Measurements from ENCODE around the gene TPRG1L.

The TPRG1L gene

DNA sequence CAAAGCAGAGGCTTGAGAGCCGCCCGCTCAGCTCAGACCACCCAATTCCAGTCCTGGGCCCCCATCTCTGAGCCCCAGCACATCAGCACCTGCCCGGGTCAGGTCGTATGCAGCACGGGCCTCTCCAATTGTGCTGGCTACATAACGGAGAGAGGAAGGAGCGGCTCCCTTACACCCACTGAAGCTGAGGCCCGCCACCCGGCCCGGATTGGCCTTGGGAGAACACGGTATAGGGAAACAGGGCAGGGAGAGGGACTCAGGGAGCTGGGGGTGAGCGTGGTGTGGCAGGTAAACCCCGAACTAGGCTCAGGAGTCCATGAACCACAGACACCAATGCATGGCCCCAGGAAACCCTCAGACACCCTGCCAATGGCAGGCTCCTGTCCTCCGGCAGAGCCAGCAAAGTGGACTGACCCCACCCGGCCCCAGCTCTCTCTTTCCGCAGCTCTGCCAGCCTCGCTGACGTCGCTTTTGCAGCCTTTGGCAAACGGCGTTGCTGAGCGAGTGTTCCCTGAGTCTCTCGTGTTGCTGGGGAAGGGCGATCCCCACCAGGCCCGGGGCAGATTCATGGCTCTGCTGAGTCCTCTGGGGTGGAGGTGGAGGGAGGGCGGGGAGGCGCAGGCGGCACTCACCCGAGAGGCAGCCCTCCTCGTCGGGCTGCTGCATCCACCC is 30.0 kb upstream of the TPRG1L start:
- DNase-seq = no peak

DNA sequence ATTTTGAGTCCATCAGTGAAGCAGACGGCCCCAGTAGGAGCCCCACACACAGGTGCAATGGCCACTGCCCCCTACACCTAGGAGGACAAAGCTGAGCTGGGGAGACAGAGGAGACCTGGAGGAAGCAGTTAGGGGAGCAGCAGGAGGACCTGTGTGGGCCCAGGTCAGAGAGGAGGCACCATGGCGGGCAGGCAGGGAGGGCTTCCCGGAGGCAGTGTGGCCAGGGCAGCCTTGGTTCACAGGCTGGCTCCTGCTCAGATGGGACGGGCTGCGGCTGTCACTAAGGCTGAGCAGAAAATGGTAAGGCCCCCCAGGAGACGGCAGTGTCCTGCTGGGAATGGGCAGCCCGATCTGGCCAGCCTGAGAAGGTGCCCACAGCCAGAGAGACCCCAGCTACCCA is 28.9 kb upstream of the TPRG1L start:
- DNase-seq = no peak

DNA sequence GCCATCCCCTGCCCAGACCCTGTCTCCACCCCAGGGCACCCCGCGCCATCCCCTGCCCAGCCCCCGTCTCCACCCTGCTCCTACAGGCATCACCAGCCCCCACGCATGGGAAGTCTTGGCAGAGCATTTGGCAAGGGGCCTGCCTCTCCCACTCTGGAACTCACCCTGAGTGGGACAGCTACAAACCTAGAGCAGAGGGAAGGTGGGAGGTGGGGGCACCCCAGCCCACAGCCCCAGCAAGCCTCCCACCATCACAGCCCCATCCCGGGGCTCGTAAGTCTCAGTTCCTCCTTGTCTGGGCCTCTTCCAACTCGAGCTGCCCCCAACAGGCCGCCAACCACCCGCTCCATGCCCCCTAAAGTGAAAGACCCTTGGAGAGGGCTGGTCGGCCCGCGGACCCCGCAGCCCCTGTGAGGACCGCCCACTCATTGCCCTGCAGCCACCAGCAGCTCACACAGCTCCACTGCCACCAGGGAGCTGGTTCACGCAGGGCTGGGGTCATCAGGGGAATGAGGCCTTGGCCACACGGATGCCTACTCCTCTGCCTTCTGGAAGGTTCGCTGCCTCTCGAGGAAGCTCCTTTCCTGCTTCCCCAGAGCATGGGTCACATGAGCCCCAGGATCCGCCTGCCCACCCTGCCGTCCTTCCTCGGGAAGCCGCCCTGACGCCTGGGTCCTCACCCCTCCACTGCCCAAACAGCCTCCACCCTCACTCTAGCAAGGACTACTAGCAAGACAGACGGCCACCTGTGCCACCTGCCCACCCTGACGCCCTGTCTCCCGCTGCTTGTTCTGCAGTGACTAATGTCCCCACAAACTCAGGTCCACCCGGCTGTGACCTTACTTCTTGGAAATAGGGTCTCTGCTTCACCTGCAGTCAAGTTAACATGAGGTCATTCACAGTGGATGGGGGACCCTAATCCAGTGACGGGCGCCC is 27.9 kb upstream of the TPRG1L start:
- DNase-seq = no peak

DNA sequence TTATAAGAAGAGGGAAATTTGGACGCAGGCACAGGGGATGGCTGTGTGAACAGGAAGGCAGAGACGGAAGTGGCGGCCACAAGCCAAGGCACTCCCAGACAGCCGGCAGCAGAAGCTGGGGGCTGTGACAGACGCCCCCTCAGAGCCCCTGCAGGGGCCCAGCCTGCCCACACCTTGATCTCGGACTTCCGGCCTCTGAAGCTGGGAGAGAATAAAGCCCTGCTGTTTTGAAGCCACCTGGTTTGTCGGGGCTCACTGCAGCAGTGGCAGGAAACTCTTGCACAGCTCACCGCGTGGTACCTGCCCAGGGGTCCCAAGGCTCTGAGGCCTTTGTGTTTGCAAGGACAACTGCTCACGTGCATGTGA is 27.2 kb upstream of the TPRG1L start:
- DNase-seq = no peak

DNA sequence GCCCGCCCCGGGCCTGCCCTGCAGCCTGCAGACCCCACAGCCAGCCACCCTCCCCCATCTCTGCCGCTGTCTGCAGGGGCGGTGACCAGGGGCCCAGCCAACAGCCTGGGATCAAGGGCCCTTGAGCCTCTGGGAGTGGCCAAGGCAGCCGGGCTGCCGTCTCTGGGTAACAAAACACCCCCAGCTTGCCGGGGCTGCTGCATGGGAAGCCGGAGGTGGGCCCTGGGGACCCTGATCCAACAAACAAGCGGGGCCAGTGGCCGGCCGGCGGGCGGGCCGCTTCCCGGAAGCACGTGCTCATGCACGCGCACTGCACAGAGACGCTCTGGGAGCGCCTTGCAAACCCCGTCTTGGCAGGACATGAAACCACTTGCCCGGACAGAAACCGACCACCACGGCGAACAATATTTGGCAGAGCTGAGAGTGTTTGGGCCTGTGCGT is 26.7 kb upstream of the TPRG1L start:
- no peak for DNase-seq

DNA sequence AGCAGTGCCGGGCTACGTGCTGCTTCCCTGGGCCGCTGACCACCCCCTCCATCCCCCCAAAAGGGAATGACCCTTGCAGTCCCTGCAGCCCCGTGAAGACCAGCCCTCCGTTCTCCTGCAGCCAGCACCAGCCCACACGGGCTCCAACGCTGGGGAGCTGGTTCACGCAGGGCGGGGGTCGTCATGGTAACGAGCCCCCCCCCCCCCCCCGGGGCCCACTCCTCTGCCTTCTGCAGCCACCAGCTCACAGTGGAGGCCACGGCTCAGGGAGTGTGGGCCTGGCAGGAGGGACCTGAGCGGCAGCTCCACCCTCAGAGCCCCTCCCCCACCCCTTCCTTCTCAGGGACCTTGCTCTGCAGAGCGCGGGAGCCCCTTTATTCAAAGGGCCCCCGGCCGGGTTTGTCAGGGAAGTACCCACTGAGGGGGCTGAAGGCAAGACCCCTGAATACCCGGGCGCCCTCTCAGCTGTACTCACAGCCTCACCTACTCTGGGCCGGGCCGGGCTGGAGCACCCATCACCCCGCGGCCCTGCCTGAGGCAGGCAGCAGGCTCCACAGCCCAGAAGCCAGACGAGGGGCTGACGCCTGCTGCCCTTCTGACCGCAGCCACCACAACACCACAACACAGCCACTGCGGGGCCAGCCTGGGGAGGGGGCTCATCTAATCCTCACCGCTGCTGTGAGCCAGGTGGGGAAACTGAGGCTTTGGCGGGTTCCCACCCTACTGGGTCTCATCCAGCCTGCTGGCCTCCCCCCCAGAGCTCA is 26.1 kb upstream of the TPRG1L start:
- DNase-seq = no peak

DNA sequence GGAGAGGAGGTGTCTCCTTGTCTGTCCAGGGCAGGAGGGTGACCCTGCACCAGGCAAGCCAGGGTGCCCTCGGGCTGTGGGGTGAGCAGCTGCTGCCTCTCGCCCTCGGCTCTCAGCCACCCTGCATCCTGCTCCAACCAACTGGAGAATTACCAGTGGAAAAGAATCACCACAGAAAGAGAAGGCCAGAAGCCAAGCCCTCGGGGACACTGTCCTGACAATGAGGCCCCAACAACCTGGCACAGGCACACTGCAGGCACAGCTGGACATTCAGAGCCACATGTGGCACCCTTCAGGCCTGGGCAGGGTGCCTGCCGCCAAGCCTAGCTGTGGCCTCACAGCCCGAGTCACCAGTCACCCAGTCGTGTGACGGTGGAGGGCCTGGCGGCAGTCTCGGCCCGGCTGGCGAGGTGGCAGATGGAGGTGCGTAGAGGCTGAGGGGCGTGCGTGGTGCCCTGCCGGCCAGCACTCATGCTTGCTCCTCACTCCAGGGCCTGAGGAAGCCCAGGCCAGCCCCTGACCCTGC is 25.5 kb upstream of the TPRG1L start:
- DNase-seq = no peak

DNA sequence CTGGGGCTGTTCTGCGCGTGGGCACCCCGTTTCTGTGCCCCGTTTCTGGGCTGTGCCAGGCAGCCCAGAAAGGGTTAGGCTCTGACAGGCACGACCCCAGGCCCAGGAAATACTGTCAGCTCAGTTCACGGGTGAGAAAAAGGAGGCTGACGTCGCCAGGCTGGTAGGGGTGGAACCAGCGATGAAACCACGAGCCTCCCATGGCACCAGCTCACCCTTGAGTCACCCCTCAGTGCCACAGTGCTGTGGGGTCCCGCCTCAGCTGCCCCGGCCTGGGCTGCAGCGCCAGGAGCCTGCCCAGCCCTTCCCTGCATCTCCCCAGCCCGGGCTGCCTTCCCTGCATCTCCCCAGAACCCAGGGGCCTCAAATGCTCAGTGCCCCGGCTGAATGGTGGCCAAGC is 25.0 kb upstream of the TPRG1L start:
- no peak for DNase-seq

DNA sequence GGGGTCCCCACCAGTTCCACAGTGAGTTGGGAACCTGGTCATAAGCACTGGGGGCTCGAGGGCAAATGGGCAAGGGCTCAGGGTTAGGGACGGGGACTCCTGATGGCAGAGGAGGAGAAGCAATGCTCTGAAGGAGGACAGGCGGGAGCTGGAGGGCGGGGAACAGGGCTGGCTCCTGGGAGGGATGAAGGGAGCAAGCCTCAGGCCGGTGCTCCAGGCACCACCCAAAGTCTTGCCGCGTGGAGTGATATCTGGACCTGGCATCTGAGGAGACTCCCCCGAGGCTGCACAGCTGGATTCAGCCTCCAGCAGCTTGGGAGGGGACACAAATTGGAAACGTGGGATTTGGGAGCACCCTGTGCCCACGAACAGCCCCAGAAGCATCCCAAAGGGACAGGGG is 24.5 kb upstream of the TPRG1L start:
- DNase-seq = no peak

DNA sequence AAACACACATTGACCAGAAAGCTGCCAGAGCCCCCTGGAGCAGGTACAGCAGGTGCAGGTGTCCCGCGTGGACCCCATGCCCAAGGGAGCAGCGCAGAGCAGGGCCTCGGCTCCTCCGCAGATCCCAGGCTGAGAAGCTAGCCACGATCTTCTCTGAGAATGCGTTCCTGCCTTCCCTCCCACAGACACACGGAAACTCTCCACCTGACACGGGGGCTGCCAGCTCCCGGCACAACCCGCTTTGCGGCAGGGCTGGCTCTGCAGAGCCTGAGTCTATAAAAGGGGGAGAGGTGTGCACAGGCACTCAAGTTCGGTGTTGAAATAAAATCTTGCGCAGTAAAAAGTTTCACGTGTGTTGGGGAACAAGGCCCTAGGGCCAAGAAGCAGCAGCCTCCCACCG is 23.1 kb upstream of the TPRG1L start:
- no peak for DNase-seq

DNA sequence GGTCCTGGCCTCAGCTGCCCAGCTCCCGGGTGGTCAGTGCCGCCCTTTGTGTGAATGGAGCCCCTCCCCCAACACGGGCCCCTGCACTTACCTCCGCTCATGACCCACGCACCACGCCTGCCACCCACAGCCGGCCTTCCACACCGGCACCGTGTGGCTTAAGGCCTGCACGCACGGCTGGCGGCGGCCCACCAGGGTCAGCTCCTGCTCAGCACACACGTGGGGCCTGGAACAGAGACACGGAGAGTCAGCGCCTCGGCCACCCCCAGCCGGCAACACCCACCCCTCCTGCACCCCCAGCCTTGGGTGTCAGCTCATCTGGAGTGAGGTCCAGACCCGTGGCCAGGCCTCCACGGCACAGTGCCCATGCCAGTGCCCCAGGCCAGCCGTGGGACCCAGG is 22.4 kb upstream of the TPRG1L start:
- no peak for DNase-seq

DNA sequence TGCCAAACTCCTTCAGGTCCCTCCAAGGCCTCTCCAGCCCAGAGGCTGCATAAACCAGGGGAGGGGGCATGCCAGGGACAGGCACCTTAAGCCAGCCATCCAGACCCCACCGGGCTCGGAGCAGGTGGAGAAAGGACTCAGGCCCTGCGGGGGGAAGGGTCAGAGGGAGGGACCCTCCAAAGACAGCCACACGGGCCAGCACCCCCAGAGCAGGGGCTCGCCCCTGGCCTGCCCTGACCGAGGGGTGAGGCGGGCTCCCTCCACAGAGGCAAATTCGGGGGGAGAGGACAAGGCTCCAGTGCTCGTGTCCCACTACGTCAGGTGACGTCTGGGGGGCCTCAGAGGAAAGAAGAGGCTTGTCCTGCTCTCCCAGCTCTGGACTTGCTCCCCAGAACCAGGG is 21.7 kb upstream of the TPRG1L start:
- DNase-seq = no peak

DNA sequence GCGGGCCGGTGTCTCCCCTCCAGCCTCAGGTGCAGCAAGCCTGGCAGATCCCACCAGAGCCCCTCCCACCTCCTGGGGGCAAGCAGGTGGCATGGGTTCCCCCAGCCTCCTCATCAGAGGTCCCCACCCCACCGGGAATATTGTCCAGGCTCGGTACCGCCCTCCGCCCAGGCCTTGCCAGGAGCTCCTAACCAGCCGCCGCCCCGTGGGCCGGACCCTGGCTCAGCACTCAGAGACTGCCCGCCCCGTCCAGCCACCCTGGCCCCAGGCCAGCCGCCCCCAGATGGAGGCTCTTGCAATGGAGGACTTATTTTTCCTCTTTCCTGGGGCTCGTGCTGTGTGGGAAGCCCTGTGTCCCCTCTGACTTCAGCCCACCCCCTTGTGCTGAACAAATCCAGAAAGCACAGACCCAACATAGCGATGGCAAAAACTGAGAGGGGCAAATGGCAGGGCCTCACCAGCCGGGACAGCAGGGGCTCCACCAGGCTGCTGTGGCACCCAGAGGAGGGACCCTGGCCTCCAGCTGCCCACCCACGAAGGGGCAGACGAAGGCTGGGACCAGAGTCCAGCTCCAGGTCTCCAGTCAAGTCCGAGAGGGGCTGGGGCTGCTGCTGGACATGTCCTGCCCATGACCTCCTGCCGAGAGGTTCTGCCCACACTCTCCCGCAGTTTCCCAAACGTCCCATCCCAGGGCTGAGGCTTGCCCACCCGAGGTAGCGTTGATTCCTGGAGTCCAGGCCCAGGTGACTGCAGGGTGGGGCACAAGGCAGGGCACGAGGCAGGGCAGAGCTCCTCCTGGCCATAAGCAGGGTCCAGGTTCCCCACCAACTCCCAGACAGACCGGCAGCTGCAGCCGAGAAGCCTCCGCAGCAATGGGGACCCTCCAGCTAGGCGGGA is 21.0 kb upstream of the TPRG1L start:
- no peak for DNase-seq

DNA sequence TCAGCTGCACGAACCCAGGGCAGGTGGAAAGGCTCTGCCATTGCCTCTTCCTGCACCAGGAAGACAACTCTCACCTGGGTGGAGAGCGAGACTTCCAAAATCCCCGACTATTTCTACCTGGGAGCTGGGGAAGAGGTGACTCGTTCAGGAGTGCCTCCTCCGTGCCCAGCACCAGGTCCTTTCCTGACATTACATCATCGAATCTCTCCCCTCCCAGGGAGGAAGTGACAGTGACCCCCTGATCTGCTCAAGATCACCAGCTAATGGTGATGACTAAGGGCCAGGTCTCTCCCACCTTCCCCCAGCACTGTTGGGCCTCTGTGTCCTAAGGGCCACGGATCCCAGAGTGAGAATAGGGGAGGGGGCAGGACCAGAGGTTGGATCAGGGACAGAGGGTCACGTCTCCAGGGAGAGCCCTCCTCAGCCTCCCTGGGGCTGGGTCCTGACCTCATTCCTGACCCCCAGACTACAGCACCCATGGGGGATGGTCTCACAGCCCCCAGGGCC is 20.3 kb upstream of the TPRG1L start:
- no peak for DNase-seq

DNA sequence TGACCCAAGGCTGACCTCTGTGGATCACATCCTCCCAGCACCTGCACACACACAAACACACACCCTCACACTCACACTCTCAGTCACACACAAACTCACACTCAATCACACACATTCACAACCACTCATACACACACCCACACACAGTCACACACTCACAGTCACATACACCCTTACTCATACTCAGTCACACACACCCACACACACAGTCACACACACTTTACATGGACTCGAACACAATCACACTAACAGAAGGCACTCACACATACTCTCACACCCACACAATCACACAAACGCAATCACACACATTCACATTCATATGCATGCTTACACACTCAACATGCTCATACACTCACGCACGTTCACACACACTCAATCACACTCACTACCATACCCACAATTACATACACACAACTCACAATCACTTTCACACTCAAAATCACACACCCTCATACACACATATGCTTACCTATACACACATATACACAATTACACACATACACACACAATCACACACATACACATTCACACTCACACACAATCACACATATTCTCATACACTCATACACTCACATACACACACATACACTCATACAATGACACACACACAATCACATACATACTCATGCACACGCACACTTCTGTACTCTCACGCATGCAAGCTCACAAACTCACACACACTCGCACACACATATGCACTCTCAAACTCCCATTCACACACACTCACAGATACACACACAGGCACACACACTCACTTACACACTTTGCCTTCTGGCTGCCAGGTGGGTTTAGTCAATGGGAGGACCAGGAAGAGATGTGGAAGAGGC is 19.6 kb upstream of the TPRG1L start:
- no peak for DNase-seq

DNA sequence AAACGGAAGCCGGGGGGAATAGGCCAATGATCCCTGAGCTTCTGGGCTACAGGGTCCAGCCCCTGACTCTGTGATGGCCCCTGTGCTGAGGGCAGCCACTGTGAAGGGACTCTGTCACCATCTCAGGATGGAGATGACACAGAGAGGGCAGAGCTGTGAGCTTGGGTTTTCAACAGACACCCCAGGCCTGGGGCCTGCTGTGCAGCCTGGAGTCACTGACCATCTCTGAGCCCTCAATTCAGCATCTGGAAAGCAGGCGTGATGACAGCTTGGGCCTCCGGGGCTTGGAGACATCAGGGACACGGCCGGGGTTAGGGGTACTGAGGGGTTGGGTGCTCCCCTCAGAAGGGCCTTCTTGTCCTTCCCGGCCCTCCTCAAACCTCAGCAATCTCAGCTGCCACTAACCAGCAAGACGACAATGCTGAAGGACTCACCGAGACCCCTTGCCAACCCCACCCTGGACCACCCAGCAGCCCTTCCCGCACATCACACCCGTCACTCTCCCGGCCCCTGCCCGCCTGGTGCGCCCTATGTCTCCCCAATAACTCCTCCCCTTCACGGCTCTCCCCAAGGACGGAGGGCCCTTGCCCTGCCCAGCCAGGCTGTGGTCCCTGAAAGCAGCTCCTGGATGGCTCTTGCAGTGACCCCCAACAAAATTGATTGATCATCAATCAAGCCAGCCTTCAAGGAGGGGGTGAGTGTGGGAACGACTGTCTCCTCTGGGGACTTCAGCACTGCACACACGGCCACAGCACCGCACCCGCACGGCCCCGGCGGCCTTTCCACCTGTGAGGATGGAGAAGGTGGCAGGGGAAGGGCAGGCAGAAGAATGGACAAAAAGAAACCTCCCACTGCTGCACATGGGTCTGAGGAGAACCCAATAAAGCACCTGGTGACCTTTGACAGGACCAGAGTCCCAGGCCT is 17.8 kb upstream of the TPRG1L start:
- DNase-seq = no peak

DNA sequence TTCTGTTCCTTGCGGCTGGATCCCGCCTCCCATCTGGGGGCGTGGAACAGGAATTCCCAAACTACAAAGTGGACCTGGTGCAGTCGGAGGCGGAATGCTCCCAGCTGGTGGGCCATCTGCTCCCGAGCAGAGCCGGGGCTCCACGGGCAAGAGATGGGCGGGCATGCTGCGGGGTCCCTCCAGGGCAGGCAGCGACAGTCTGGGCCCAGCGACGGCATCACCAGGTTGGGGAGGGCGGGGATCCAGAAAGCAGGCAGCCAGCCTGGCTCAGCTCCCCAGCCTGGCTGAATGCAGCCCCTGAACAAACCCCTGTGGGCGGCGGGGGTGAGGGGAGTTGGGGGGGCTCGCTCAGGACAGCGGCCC is 17.1 kb upstream of the TPRG1L start:
- no peak for DNase-seq

DNA sequence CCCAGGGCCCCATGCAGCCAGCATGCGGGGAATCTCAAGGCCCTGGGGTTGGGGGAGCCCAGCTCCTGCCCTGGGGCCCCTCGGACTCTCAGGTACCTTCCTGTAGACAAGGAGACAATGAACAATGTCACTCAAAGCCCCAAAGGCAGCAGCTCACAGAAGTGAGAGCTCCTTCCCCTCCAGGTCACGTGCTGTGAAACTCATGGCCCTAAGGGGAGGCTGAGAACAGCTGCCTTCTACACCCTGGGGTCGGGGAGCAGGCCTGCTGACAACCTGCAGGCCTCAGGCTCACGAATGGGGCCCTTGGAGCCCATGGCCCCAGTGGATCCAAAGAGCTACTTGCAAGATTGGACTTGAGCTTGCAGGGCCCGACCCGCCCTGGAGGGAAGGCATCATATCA is 16.7 kb upstream of the TPRG1L start:
- no peak for DNase-seq

DNA sequence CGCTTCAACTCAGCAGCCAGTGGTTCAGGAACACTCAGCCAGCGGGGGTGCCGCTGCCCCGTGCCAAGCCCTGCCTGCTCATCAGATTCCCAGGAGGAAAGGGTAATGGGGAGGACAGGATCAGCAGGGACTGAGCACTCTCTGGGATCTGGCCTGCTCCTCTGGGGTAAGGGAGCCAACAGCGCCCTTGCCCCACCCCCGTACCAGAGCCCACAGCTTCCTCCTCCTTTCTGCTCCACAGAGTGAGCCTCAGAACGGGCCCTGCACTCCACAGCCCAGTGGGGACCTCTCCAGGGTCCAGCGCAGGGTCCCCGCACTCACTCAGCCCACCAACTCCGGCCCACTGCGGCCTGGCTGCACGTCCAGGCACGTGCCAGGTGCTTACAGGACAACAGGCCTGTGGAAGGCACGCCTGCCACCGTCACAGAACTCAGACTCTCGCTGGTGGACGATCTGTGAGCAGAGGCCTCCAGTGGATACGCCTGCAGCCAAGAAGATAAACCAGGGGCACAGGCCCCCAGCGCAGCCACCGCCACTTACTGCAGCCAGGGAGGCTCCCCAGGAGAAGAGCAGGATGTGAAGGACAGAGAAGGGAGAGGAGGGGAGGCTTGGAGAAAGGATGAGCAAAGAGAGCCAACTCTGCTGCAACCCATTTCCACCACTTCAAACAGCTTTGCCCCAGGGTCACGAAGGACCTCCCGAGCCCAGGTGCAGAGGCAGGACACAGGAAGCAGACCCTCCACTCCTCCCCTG is 15.6 kb upstream of the TPRG1L start:
- no peak for DNase-seq

Measured in T1000 (cell line).